HK-2 (cell line): ENCODE results near the gene ANAPC16.
"Not testable (repeated sequence)": the region's sequence is repeated elsewhere in the genome, so short reads cannot be mapped to it uniquely, and the experiment has no call there.

Experiments
- DNase-seq: peaks from one replicate; pipeline ENCODE4 v3.0.0-alpha.2; 2018; ENCODE audit not compliant: unreplicated experiment

The ANAPC16 gene

DNA sequence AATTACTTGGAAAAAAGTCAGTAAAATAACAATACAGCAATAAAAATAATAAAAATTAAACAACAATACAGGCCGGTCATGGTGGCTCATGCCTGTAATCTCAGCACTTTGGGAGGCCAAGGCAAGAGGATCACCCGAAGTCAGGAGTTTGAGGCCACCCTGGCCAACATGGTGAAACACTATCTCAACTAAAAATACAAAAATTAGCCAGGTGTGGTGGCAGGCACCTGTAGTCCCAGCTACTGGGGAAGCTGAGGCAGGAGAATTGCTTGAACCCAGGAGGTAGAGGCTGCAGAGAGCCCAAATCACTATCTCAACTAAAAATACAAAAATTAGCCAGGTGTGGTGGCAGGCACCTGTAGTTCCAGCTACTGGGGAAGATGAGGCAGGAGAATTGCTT, 4.0 kb upstream of the ANAPC16 start:
- not testable (repeated sequence) for DNase-seq

DNA sequence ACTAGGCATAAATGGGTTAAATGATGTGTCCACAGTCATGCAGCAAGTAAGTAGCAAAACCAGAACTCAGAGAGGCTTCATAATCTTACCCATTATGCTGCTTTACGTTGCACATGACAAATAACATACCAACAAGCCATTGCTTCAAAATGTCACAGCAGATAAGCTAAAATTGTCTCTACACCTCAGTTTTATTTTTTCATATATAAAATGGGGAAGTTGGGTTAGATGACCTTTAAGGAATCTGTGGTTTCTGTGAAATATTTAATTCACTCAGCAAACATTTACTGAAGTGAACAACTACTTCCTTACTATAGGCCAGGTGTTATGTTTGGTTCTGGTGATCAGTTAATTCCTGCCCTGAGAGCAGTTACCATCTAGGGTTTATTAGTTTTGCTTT, 2.5 kb downstream of the ANAPC16 start:
- DNase-seq, result no peak

GRCh38 chr10:72218726-72219125, 2.9 kb downstream of the ANAPC16 start:
- DNase-seq, result no peak

DNA sequence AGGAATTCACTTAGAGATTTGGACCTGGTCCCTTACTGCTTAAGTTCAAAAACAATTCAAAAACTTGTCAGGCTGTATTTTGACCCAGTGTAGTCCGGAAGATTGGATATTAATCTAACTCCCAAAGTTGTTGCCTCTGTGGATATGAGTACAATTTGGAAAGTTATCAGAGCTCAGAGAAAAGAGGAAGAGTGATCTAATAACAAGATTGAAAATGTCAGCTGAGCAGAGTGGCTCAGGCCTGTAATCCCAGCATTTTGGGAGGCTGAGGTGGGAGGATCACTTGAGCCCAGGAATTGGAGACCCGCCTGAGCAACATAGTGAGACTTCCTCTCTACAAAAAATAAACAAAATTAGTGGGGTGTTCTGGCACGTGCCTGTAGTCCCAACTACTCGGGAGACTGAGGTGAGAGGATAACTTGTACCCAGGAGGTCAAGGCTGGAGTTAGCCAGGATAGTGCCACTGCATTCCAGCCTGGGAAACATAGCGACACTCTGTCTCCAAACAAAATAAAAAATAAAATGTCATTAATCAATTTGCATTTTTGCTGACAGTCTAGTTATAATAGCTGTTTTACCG, 3.5 kb downstream of the ANAPC16 start:
- no peak for DNase-seq

GRCh38 chr10:72220637-72221036, 4.8 kb downstream of the ANAPC16 start:
- no peak for DNase-seq

DNA sequence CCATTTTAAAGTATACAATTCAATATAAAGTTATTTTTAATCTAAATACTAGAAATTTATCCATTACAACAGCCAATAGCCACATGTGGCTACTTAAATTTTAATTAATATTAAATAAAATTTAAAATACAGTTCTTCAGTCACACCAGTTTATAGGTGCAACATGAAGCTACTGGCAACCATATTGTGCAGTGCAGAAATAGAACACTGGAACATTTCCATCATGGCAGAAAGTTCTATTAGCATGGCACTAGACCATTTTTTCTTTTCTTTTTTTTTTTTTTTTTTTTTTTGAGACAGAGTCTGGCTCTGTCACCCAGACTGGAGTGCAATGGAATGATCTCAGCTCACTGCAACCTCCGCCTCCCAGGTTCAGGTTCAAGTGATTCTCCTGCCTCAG, 5.5 kb downstream of the ANAPC16 start:
- no peak for DNase-seq

DNA sequence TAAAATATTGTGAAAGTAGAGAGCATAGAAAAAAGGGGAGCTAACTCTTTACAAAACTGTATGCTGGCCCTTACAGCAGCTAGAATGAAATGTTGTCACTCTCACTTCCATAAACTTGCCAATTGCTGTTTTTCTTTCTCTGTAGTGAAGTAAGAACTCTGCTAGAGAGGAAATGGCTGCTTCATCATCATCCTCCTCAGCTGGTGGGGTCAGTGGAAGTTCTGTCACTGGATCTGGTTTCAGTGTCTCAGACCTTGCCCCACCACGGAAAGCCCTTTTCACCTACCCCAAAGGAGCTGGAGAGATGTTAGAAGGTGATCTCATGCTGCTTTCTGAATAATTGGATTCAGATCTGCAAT, 7.9 kb downstream of the ANAPC16 start:
- DNase-seq, result no peak

- DNase-seq, result not testable (repeated sequence)
Measured at GRCh38 chr10:72224191-72224590, 8.4 kb downstream of the ANAPC16 start.

GRCh38 chr10:72226418-72227027, 10.7 kb downstream of the ANAPC16 start:
- no peak for DNase-seq

DNA sequence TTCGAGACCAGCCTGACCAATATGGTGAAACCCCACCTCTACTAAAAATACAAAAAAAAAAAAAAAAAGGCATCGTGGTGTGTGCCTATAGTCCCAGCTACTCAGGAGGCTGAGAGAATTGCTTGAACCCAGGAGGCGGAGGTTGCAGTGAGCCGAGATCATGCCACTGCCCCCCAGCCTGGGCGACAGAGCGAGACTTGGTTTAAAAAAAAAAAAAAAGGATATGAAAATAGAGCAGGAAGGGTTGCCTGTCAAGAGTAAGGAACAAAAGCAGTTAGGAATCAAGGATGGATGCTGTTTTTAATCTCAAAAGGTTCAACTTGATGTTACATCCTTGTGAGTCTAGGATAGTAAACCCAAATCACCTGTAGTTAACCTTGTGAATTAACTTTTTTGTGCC, 12.0 kb downstream of the ANAPC16 start:
- no peak for DNase-seq

- DNase-seq, result no peak
Measured at GRCh38 chr10:72228318-72228751, 12.5 kb downstream of the ANAPC16 start.

DNA sequence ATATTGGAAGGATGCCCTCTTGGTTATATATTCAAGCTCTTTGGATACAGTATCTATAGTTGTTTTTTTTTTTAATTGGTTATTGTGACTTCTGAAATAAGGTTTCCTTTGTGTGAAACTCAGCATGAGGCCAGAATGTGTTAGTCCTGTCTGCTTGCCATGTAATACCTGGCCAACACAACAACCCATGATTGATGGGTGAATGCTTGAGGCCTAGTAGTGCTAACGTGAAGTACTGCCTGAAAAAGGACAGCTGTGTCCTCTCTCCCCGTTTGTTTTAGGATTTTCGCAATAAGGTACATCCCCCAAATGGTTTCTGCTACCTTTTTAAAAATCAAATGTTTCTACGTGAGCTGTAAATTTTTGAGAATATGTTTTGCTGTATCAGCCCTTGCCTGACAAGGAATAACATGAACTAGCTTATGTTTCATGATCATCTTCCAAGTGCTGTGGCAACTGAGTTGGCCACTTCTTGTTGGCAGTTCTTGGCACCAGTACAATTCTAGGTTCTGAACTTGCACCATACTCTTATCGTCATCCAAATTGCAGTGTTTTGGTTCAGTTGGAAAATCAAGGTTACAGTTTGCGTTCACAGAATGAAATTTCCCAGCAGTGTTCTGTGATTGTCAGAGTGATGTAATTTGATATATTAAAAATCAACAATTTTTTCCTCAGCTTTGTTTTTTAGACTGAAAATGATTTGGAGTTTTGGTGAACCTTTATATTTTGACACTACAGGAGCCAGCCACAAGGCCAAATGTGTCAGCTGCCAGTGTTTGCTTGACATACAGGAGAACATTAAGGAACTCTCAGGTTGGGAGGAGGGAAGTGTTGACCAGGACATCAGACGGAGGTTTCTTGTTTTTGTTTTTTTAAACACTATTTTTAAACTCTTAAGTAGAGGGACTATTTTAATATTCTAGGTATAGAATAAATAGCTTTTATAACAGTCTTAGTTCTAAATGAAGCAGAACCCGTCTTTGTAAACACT, 13.7 kb downstream of the ANAPC16 start:
- DNase-seq, result no peak

GRCh38 chr10:72233621-72234020, 17.8 kb downstream of the ANAPC16 start:
- no peak for DNase-seq

DNA sequence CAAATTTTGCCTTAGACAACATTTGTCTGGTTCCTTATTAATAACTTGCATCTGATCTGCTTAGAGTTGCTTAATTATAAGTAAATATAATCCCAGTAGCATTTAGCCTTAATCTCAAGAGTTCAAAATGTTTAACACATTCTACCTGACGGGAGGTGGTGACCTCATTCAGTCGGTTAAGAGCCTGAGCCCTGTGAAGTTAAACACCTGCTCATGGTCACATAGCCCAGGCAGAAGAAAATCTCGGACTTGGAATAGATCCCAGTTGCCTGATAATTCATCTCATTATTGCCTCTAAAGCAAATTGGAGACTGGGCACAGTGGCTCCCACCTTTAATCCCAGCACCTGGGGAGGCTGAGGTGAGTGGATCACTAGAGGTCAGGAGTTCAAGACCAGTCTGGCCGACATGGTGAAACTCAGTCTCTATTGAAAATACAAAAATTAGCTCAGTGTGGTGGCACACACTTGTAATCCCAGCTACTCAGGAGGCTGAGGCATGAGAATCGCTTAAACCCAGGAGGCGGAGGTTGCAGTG, 18.8 kb downstream of the ANAPC16 start:
- DNase-seq, result no peak

GRCh38 chr10:72235544-72236279, 19.9 kb downstream of the ANAPC16 start:
- no peak for DNase-seq

DNA sequence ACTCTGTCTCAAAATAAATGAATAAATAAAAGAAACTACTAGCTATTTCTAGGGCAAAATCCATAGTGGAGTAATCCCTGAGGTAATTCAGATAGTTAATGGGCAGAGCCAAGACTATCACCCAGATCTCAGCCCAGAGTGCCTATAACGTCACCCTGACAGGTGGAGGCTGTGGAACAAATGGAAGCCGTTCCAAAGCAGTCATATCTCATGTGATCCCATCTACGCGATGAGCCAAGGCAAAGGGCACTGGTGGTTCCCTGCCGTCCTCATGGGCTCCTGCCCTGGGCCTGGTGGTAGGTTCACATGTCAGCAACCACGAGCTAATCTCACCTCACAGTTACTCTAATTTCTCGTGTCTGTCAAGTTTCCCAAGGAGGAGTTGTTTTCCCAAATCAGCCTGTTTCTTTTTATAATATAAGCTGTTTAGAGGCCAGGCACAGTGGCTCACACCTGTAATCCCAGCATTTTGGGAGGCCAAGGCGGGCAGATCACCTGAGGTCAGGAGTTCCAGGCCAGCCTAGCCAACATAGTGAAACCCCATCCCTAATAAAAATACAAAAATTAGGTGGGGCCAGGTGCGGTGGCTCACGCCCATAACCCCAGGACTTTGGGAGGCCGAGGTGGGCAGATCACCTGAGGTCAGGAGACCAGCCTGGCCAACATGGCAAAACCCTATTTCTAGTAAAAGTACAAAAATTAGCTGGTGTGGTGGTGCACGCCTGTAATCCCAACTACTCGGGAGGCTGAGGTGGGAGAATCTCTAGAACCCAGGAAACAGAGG, 22.8 kb downstream of the ANAPC16 start:
- no peak for DNase-seq

DNA sequence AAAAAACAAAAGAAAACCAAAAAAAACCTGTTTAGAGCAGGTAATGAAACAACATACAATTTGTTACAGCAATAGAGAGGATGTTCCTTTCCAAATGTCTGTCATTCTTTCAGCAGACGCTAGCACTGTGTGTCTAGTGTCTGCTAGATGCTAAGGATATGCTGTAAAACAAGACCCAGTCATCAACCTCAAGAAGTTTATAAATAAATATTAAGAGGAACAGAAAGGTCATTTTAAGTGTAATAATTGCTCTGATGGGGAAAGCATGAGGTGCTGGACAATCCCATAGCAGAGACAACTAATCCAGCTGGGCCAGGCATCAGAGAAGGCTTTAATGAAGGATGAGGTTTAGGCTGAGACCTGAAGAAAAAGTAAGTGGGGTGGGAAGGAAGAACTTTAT, 23.6 kb downstream of the ANAPC16 start:
- no peak for DNase-seq

DNA sequence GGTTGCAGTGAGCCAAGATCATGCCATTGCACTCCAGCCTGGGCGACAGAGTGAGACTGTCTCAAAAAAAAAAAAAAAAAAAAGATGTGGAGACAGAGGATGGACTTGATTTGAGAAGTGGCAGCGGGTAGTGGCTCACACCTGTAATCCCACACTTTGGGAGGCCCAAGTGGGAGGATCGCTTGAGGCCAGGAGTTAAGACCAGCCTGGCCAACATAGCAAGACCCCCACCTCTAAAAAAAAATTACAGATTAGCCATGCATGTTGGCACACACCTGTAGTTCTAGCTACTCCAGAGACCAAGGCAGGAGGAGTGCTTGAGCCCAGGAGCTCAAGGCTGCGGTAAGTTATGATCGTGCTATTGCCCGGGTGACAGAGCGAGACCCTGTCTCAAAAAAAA, 24.6 kb downstream of the ANAPC16 start:
- no peak for DNase-seq

DNA sequence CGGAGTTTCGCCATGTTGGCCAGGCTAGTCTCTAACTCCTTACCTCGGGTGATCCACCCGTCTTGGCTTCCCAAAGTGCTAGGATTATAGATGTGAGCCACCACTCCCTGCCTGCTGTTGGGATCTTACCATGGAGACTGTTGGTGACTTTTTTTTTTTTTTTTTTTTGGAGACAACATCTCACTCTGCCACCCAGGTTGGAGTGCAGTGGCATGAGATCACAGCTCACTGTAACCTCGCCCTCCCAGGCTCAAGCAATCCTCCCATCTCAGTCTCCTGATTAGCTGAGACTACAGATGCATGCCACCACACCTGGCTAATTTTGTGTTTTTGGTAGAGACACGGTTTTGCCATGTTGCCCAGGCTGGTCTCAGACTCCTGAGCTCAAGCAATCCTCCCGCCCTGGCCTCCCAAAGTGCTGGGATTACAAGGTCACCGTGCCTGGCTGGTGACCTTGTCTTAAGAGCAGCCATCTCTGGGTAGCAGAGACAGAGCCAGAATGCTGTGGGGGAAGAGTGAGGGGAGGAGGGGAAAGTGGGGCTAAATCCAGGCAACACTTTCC, 26.0 kb downstream of the ANAPC16 start:
- no peak for DNase-seq

- DNase-seq, result no peak
Measured at GRCh38 chr10:72242675-72243074, 26.9 kb downstream of the ANAPC16 start.
